HG02852 (cell line): Measurements from ENCODE around the gene SVEP1.

Source experiments
- ATAC-seq: cut with Tn5 transposase; IDR thresholded peaks from one replicate; pipeline ENCODE4 v1.9.1; 2021; ENCODE audit warnings: mild to moderate bottlenecking, moderate library complexity; ENCODE audit not compliant: unreplicated experiment

SVEP1 gene

GRCh38 chr9:110328763-110329162, 250.8 kb downstream of the SVEP1 start:
- no peak for ATAC-seq

- ATAC-seq, result no peak
Measured at GRCh38 chr9:110327716-110328115, 251.8 kb downstream of the SVEP1 start.

GRCh38 chr9:110323818-110324217, 255.7 kb downstream of the SVEP1 start:
- ATAC-seq, result no peak

GRCh38 chr9:110320651-110321445, 258.7 kb downstream of the SVEP1 start:
- ATAC-seq, result no peak

- ATAC-seq, result no peak
Measured at GRCh38 chr9:110319781-110320492, 259.6 kb downstream of the SVEP1 start.

- no peak for ATAC-seq
Measured at GRCh38 chr9:110317911-110318310, 261.6 kb downstream of the SVEP1 start.

- peak; percentile 99 for ATAC-seq
Measured at GRCh38 chr9:110316261-110317075, 263.1 kb downstream of the SVEP1 start.
